Body of pancreas (tissue), 4 donors: ENCODE measurements around the gene SEPTIN5.

ENCODE experiments used
- POLR2A ChIP-seq, 3 donors: fragments of 450-650 bp; IDR thresholded peaks; one replicate each; pipeline ENCODE4 v1.6.1; 2016; ENCODE audit warnings: antibody characterized with exemption in 3 of 3, mild to moderate bottlenecking in 2 of 3
- TF ChIP-seq, protein P1 (sequence below), 7 experiments: fragments of 450-650 bp in 4 of 7; fragments of 200-600 bp in 3 of 7; sonication (generic) in 3 of 7; IDR thresholded peaks; one replicate each; pipeline ENCODE4 v1.5.1; 2016 to 2019; ENCODE audit warnings: antibody characterized with exemption in 7 of 7

DNA sequence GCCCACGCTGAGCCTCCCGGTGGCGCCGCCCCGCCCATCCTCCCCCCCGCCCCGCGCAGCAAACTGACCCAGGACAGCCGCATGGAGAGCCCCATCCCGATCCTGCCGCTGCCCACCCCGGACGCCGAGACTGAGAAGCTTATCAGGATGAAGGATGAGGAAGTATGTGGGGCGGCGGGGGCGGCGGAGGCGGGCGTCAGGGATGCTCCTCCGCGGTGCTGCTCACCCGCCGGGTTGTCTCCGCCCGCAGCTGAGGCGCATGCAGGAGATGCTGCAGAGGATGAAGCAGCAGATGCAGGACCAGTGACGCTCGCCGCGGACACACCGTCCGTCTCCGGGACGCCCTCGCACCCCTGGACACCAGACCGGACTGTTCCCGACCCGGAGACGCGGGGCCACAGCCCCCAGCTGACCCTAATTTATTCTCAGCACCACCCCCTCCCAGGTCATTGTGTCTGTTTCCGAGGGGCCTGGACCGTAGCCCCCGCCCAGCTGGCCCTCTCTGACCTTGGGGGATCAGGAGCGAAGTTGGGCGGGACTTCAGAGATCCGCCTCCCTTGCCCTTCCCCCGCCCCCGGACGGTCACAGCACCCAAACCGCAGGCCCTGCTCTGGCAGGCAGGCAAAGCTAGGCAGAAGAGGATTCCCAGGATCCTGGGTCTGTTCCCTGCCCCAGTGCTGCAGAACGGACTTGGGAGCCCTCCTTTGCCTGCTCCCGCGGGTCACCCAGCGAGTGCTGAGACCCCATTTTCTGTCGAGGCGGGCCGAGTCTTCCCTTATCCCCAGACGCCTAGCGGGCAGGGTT is 8.1 kb downstream of the SEPTIN5 start:
- TF ChIP-seq, protein P1, sequence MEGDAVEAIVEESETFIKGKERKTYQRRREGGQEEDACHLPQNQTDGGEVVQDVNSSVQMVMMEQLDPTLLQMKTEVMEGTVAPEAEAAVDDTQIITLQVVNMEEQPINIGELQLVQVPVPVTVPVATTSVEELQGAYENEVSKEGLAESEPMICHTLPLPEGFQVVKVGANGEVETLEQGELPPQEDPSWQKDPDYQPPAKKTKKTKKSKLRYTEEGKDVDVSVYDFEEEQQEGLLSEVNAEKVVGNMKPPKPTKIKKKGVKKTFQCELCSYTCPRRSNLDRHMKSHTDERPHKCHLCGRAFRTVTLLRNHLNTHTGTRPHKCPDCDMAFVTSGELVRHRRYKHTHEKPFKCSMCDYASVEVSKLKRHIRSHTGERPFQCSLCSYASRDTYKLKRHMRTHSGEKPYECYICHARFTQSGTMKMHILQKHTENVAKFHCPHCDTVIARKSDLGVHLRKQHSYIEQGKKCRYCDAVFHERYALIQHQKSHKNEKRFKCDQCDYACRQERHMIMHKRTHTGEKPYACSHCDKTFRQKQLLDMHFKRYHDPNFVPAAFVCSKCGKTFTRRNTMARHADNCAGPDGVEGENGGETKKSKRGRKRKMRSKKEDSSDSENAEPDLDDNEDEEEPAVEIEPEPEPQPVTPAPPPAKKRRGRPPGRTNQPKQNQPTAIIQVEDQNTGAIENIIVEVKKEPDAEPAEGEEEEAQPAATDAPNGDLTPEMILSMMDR (IDR thresholded peaks at IDR 0.05): no peak
- TF ChIP-seq POLR2A (IDR thresholded peaks at IDR 0.05): no peak
